CD4-positive, alpha-beta T cell treated with Interleukin-15 for 1 hour (primary cell): ENCODE measurements around the gene ARHGAP45.
A peak's percentile ranks its signal among the peaks of the same experiment; 100 is the strongest.
"Not testable (repeated sequence)": the region's sequence is repeated elsewhere in the genome, so short reads cannot be mapped to it uniquely, and the experiment has no call there.

Source experiments
- DNase-seq: peaks from one replicate; pipeline ENCODE4 v3.0.0-alpha.2; 2020

ARHGAP45 gene, protein sequence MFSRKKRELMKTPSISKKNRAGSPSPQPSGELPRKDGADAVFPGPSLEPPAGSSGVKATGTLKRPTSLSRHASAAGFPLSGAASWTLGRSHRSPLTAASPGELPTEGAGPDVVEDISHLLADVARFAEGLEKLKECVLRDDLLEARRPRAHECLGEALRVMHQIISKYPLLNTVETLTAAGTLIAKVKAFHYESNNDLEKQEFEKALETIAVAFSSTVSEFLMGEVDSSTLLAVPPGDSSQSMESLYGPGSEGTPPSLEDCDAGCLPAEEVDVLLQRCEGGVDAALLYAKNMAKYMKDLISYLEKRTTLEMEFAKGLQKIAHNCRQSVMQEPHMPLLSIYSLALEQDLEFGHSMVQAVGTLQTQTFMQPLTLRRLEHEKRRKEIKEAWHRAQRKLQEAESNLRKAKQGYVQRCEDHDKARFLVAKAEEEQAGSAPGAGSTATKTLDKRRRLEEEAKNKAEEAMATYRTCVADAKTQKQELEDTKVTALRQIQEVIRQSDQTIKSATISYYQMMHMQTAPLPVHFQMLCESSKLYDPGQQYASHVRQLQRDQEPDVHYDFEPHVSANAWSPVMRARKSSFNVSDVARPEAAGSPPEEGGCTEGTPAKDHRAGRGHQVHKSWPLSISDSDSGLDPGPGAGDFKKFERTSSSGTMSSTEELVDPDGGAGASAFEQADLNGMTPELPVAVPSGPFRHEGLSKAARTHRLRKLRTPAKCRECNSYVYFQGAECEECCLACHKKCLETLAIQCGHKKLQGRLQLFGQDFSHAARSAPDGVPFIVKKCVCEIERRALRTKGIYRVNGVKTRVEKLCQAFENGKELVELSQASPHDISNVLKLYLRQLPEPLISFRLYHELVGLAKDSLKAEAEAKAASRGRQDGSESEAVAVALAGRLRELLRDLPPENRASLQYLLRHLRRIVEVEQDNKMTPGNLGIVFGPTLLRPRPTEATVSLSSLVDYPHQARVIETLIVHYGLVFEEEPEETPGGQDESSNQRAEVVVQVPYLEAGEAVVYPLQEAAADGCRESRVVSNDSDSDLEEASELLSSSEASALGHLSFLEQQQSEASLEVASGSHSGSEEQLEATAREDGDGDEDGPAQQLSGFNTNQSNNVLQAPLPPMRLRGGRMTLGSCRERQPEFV

DNA sequence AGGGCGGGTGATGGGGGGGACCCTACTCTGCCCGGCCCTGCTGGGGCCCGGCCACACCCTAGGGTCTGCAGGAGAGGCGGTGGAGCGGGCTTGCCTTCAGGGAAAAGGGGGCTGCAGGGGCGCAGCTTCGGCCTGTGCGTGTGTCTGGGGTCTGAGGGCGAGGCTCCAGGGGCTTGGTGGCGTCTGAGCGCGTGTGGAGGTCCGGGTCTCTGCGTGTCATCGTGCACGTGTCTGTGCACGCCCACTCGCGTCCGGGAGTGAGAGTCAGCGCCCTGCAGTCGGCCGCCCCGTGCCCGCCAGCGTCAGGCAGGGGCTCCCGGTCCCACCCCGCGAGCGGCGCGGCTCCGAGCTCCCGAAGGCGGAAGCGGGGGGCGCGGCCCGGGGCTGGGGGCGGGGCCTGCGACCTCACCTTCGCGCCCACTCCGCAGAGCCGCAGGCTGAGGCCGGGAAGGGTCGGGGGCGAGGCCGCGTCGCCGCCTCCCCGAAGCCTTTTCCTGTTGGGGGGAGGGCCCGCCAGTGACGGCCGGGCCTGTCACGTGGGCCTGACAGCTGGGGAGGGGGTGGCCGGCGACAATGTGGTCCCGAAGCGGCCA lies at the start of gene ARHGAP45:
Gene ARHGAP45 (plus strand): TSS at position 420 of the 593 bp plus-strand sequence. CDS start 239 bp downstream, outside the sequence.
- DNase-seq: peak; percentile 89

DNA sequence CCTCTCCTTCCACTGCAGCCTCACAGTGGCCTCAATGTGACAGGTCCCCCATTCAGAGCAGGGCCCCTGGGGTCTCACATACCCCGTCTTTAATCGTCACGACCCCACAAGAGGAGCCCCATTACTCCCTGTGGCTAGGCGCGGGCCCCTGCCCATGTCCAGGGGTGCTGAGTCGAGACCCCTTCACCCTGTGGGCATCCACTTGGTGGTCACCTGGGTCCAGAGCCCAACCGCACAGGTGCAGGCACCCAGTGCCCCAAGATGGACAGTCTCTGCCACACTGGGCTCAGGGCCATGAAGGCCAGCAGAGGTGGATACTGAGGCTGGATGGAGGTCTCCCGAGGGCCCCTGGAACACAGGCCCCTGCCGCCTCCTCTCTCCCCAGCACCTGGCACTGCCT lies 49.1 kb upstream of the ARHGAP45 start:
- no peak for DNase-seq

DNA sequence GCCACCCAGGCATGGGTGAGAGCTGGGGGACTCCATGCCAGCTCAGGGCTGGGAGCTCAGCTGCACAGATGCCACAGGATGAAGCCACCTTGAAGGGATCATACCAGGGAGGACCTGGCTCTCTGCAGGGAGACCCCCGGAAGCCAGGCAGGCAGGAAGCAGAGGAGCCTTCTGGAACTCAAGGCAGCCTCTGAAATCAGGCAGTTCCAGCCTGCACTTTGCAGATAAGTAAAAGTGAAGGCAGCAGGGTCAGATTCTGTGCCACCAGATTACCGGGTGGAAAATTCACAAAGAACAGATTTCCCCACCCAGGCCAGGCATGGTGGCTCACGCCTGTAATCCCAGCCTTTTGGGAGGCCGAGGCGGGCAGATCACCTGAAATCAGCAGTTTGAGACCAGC lies 48.6 kb upstream of the ARHGAP45 start:
- no peak for DNase-seq

DNA sequence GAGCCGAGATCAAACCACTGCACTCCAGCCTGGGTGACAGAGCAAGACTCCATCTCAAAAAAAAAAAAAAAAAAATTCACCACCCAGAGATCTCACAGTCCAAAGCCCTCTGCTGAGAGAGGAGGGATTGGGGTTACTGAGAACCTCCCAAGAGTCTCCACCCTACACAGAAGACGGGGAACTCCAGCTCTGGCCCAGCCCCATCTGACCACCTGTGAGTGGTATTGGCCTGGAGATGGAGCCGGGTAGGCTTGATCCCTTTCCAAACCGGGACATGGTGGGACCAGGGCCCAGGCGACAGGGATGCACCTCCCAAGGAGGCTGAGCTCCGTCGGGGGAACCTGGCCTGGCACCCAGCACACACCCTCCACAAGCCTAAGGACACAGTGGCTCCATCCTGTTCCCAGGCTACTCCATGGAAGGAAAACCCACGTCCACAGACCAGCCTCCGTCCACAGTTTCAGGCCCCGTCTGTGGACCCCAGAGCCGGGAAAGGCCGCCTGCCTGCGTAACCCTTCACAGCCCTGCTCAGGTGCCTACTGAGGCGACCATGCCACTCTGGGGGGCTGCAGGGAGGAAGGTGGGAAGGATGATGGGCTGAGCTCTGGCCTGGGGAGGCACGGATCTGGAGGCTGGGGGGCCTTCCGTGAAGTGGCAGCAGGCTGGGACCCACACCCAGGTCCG lies 47.9 kb upstream of the ARHGAP45 start:
- no peak for DNase-seq

DNA sequence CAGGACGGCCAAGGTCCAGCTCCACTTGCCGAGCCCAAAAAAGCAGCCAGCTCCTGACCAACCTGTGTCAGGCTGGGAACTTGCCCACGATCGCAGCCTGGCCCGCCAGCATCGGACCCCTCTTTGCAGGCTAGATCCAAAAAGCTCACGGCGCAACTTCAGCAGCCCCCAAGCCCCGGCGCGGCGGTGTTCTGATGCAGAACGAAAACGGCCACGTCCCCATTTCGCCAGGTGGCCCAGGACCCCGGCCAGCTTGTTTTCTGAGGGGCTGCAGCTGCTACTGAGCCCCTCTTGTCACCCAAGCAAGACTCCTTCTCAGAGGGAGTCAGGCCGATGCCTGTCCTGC lies 47.4 kb upstream of the ARHGAP45 start:
- DNase-seq: no peak

DNA sequence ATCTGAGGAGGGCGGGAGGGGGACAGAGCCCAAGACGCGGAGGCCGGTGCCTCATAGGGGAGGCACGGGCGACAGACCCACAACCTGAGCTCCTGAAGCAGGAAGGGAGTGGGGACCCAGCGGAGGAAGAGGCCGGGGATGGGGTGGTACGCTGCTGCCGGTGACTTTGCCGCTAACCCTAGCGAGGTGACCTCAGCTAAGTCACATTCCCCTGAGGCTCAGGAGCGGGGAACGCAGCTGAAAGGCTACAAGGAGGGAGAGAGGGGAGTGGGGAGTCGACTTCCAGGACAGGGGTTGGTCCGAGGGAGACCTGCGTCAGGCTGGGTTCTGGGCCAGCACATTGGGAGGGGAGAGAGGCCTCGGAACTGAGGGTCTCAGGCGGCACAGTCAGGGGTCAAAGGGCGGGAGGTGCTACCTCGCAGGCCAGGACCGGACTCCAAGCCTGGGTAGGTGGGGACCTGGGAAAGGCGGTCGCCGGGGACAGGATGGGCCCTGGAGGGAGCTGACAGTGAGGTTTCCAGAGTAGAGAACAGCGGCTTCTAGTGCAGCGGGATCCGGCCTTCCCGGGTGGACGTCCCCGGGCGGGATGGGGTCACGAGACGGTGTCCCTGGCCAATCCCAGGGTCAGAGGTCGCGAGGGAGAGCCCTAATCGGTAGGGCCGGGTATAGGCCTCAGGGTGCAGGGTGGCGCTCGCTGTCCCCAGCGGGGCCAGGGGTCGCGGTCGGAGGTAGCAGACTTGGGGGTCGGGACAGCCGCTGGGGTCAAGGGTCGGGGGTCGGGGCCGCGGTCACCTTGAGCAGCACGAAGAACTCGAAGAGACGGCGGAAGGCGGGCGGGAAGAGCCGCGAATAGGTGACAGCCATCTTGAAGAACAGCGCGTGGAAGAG lies 46.7 kb upstream of the ARHGAP45 start:
- no peak for DNase-seq

DNA sequence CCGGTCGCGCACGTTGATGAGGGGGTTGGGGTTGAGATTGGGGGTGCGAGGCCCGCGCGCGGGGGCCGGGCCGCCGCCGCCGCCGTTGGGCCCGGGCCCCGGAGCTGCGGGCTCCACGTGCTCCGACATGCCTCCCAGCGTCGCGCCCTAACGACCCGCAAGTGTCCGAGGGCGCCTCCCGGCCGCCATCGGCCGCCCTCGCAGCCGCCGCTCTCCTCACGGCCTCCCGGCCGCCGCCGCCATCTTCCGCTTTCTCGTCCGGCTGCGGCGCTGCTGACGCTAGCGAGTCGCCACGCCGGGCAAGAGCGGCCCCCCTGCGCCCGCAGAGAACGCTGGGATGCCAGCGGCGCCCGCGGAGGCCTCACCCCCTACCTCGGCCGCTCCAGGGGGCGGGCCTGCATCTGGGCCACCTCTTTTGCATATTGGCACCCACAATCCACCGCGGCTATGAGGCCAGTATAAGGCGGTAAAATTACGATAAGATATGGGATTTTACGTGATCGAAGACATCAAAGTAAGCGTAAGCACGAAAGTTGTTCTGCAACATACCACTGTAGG lies 46.0 kb upstream of the ARHGAP45 start, which contains the start of gene TMEM259:
Gene TMEM259 (minus strand): TSS at position 256 of the 558 bp plus-strand sequence. CDS start 127 bp downstream, at position 129.
- DNase-seq: peak; percentile 98

DNA sequence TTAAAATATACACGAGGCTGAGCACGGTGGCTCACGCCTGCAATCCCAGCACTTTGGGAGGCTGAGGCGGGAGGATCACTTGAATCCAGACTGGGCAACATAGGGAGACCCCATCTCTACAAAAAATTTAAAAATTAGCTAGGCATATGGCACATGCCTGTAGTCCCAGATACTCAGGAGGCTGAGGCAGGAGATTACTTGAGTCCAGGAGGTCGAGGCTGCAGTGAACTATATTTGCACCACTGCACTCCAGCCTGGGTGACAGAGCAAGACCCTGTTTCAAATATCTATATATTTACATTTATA lies 43.1 kb upstream of the ARHGAP45 start:
- not testable (repeated sequence) for DNase-seq

DNA sequence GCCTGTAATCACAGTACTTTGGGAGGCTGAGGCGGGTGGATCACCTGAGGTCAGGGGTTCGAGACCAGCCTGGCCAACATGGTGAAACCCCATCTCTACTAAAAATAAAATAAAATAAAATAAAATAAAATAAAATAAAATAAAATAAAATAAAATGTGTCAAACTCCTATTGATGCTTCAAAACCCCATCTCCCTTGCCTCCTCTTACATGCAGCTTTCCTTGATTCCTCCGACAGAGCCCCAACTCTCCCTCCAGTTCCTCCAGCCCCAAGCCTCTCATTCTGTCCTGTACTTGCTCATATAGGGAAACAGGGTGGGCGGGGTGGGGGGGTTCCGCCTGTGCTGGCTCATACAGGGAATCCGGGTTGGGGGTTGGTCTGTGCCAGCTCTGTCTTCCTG lies 41.9 kb upstream of the ARHGAP45 start:
- not testable (repeated sequence) for DNase-seq

DNA sequence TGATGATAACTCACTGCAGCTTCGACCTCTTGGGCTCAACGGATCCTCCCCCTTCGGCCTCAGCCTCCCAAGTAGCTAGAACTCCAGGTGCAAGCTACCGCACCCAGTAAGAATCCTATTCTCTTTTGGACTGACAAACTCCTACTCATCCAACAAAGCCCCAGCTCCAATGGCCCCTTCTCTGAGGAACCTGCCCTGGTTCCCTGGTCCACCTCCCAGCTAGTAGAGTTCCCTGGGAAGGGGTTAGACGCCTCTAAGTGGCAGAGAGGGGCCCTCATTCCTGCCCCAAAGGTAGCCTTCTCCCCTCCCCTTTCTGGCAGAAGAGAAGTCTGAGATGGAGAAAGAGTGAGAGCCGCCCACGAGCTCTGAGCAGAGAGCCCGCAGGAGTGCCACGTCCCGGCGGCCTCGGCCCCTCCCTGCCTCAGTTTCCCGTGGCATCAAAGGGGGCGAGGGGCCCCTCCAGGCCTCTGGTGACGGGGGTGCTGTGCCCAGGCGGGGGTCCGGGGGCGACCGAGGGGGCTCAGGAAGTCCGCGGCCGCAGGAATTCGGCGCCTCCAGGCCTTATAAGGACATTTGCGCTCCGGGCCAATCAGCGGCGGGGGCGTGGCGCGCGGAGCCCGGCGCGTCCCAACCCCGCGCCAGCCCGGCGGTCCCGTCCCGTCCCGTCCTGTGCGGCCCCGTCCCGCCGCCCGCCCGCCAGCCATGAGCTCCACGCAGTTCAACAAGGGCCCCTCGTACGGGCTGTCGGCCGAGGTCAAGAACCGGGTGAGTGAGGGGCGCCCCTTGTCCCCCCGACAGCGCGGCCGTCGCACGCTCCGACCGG lies 40.8 kb upstream of the ARHGAP45 start, which contains the start of gene CNN2:
Gene CNN2 (plus strand): TSS at position 649 of the 823 bp plus-strand sequence. CDS start 54 bp downstream, at position 703.
- peak; percentile 51 for DNase-seq

DNA sequence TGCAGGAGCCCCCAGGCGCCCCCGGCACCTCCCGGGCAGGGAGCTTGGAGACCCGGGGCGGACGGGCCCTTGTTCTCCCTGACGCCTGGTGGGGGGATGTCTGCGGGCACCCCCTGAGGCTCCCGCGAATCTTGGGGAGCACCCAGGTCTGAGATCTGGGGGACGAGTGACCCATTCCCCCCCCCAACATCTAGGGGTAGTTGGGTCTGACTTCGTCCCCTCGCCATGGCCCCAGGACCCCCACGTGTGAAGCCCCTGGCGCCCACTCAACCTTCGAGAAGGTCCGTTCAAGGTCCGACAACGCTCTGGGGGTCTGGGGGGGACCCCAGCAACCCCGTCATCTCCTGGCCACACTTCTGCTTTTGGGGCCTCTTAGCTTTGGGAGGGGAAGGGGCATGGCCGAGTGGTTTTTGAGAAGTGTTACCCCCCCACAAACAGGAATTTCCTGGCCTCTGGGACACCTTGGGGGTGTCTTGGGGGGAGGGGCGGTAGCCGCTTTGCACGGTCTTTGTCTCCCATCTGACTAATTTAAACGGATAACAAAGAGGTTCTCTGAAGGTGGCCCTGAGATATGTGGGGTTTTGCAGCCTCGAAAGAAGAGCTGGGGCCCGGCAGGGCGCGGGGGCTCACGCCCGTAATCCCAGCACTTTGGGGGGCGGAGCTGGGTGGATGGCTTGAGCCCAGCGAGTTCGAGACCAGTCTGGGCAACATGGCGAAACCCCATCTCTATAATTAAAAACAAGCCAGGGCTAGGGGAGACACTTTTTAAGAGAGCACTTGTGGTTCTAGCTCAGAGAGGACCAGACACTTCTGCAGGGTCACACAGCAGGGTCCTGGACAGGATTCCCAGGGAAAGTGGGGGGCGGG lies 40.0 kb upstream of the ARHGAP45 start:
- DNase-seq: no peak

DNA sequence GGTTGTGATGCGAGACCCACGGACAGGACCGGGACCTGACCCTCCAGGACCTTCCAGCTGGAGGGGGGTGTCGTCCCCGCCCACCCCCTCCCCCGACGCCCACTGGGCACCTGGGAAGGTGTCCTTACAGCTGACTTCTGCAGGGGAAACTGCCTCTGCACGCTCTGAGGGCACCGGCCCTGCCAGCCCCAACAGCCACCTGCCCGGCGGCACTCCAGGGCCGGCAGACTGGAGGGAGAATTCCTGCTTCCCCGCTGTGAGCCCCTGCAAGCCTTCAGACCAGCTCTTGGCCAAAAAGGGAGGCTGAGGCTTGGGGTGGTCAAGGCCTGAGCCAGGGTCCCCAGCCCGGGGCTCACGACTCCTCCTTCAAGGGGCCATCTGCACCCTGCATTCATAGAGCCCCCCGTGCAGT lies 39.3 kb upstream of the ARHGAP45 start:
- DNase-seq: no peak

DNA sequence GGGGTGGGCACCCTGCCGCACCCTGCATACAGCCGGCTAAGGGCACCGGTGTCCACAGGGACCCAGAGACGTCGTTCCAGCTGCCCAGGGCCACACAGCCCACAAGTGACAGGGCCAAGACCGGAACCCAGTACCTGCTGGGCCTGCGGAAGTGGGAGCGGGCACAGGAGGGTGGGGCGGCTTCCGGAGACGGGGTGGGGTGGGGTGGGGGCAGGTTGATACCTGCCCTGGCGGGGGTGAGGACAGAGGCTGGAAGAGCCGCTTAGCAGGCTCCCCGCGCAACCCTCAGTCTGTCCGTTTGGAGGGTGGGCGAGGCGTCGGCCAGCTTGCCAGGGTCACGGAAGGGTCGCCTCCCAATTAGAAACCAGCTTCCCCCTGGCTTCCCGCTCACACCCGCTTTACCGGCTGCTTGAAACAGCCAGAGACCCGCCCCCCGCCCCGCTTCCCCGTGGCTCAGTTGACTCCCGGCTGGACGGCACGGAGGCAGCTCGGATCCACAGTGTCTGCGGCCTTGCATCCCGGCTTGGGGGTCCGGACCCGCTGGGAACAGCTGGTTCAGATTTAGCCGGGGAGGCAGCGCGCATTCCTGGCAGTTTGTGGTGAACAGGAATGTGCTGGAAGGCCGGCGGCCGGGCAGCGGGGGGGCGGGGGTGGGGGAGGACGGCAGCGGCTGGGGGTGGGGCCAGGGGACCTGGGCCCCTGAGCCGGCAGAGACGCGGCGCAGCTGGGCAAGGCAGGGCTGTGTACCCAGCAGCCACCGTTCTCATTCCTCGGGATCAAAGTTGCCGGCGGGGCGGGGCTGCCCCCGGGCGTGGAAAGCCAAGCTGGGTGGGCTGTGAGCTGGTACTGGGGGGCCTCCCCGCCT lies 38.7 kb upstream of the ARHGAP45 start:
- peak; percentile 65 for DNase-seq

DNA sequence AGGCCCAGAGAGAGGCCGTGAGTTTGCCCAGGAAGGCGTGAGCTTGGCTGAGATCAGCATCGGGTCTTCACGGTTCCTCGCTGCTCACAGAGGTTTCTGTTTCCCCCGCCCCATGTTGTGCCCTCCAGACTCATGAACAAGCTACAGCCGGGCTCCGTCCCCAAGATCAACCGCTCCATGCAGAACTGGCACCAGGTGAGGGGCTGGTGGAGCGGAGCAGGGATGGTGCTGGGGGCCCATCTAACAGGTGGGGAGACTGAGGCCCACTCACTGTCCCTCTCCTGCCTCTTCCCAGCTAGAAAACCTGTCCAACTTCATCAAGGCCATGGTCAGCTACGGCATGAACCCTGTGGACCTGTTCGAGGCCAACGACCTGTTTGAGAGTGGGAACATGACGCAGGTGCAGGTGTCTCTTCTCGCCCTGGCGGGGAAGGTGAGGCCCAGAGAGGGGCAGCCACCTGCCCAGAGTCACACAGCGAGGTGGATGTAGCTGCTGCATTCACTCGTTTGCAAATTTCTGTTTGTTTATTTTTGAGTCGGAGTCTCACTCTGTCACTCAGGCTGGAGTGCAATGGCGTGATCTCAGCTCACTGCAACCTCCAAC lies 34.6 kb upstream of the ARHGAP45 start:
- no peak for DNase-seq

DNA sequence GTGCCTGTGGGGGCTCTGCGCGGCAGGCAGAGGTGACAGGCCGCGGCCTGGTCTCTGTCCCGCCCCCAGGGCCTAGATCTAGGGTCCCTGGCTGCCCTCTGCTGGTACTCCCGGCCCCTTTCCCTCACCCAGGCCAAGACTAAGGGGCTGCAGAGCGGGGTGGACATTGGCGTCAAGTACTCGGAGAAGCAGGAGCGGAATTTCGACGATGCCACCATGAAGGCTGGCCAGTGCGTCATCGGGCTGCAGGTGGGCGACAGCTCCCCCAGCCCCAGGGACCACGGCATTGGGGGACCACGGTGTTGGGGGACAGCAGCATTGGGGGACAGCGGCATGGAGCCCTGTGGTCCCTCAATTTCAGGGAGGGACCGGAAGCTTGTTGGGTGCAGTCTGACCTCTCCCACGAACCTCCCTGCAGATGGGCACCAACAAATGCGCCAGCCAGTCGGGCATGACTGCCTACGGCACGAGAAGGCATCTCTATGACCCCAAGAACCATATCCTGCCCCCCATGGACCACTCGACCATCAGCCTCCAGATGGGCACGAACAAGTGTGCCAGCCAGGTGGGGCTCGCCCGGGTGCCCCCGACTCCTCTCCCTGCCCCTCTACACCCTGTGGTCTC lies 30.9 kb upstream of the ARHGAP45 start:
- no peak for DNase-seq

DNA sequence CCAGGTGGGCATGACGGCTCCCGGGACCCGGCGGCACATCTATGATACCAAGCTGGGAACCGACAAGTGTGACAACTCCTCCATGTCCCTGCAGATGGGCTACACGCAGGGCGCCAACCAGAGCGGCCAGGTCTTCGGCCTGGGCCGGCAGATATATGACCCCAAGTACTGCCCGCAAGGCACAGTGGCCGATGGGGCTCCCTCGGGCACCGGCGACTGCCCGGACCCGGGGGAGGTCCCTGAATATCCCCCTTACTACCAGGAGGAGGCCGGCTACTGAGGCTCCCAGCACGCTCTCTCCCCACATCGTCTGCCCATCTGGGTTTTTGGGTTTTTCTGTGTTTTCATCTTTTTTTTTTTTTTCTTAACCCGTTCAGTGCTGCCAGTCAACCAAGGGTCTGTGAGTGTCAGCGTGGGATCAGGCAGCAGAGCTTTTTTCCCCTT lies 29.3 kb upstream of the ARHGAP45 start:
- no peak for DNase-seq
